BLaER1 treated with 17β-estradiol and CSF1 and Interleukin-3, amounts not matched to agents 10 nM and 100 nM (cell line): ENCODE results near the gene BCAS1.

Source experiments
- H3K27ac ChIP-seq, 11 experiments: shearing (Covaris generic); formaldehyde crosslinking; 2 replicates each; pipeline ENCODE4 v1.8.1; 2022
- H3K27me3 ChIP-seq, 11 experiments: shearing (Covaris generic); formaldehyde crosslinking; 2 replicates each; pipeline ENCODE4 v1.8.1; 2022
- H3K36me3 ChIP-seq, 11 experiments: shearing (Covaris generic); formaldehyde crosslinking; 2 replicates each; pipeline ENCODE4 v1.8.1; 2022
- H3K4me1 ChIP-seq, 10 experiments: shearing (Covaris generic); formaldehyde crosslinking; 2 replicates each; pipeline ENCODE4 v1.8.1; 2022
- H3K4me2 ChIP-seq, 11 experiments: shearing (Covaris generic); formaldehyde crosslinking; 2 replicates each; pipeline ENCODE4 v1.8.1; 2022
- H3K4me3 ChIP-seq, 10 experiments: shearing (Covaris generic); formaldehyde crosslinking; 2 replicates each; pipeline ENCODE4 v1.8.1; 2022
- H3K9ac ChIP-seq, 11 experiments: shearing (Covaris generic); formaldehyde crosslinking; 2 replicates each; pipeline ENCODE4 v1.8.1; 2022
- H3K9me3 ChIP-seq, 11 experiments: shearing (Covaris generic); formaldehyde crosslinking; replicated peaks in 1 of 11; 2 replicates each; pipeline ENCODE4 v1.8.1; 2022
- H4K20me1 ChIP-seq, 11 experiments: shearing (Covaris generic); formaldehyde crosslinking; 2 replicates each; pipeline ENCODE4 v1.8.1; 2022
- Cebpa-rat ChIP-seq, 11 experiments: shearing (Covaris generic); IDR thresholded peaks; 2 replicates each; pipeline ENCODE4 v1.8.1; 2022

BCAS1 gene

DNA sequence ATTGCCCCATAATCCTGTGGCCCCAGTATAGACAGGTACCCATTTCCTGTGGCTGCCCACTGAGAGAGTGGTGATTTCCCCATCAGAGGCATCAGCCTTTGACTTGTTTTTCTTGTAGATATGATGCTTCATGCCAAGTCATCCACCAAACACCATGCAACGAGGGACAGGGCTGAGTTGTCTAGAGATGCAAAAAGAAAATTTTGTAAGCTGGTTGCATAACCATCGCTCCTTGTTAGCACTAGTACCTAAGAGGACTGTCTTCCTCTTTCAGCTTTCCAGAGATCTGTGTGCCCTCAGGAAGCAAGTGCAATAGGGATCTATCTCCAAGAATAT, 166.8 kb downstream of the BCAS1 start:
- peak in 8 of 11 experiments; percentile 47 to 85 (median 66); a peak in 12 of 22 replicates for TF ChIP-seq Cebpa-rat (IDR thresholded peaks at IDR 0.05)

DNA sequence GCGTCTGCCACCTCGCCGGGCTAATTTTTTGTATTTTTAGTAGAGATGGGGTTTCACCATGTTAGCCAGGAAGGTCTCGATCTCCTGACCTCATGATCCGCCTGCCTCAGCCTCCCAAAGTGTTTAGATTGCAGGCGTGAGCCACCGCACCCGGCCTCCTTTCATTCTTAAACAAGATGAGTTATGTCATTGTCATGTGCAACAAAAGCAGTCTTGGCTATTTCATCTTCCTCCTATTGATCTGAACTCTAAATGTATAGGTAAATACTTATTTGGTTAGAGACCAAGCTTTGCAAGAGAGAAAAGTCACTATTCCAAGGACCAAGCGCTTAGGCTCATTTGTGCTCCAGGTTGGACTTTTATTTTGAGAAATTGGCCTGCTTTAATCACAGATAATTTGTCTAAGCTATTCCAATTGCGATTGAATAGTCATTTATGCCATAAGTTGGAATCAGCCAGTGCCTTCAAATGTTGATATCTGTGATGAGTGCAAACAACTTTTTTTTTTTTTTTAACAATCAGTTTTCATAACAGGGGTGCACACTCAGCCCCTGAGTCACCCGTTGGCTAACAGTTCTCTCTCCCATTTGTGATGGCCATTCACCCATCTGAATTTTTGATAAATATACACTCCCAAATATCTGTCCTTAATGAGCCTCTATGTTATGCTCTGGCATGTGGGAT, 167.3 kb downstream of the BCAS1 start:
- Histone ChIP-seq H3K4me3 (no peak overlapping the region), H4K20me1 (no peaks in the 10 kb centered on the region), H3K4me1 (peaks cover 91 to 100% (median 100%) of the 10 kb centered on the region in 10 experiments), H3K9me3 (no peaks in the 10 kb centered on the region), H3K36me3 (no peaks in the 10 kb centered on the region), H3K4me2 (peak overlapping the region; percentile 25 to 79 (median 65); a peak in 20 of 22 replicates), H3K27ac (peak overlapping the region in 9 of 11 experiments; percentile 50 to 87 (median 81); a peak in 15 of 22 replicates), H3K9ac (peak overlapping the region in 4 of 11 experiments; percentile 2 to 58 (median 19); a peak in 5 of 22 replicates), H3K27me3 (no peaks in the 10 kb centered on the region)
- TF ChIP-seq Cebpa-rat (IDR thresholded peaks at IDR 0.05), result no peak

More for the DNA sequence above, 166.8 kb downstream of the BCAS1 start:
- Histone ChIP-seq H3K4me2 (peak overlapping the region; percentile 25 to 79 (median 65); a peak in 20 of 22 replicates), H4K20me1 (no peaks in the 10 kb centered on the region), H3K9me3 (no peaks in the 10 kb centered on the region), H3K36me3 (no peaks in the 10 kb centered on the region), H3K4me1 (peaks cover 91 to 100% (median 100%) of the 10 kb centered on the region in 10 experiments), H3K27me3 (no peaks in the 10 kb centered on the region), H3K27ac (peak overlapping the region in 9 of 11 experiments; percentile 67 to 87 (median 81); a peak in 15 of 22 replicates), H3K4me3 (no peak overlapping the region), H3K9ac (peak overlapping the region in 5 of 11 experiments; percentile 9 to 58 (median 29); a peak in 6 of 22 replicates)

GRCh38 chr20:53901497-53902096, 168.8 kb downstream of the BCAS1 start:
- Histone ChIP-seq H4K20me1 (no peaks in the 10 kb centered on the region), H3K4me3 (no peak overlapping the region), H3K9ac (peak overlapping the region in 3 of 11 experiments; percentile 7 to 25 (median 15); a peak in 3 of 22 replicates), H3K27me3 (no peaks in the 10 kb centered on the region), H3K4me2 (peak overlapping the region; percentile 51 to 93 (median 75); a peak in 20 of 22 replicates), H3K36me3 (no peaks in the 10 kb centered on the region), H3K27ac (peak overlapping the region in 9 of 11 experiments; percentile 24 to 87 (median 82); a peak in 14 of 22 replicates), H3K4me1 (peaks cover 82 to 93% (median 89%) of the 10 kb centered on the region in 10 experiments), H3K9me3 (no peaks in the 10 kb centered on the region)
- TF ChIP-seq Cebpa-rat (IDR thresholded peaks at IDR 0.05), result no peak

- TF ChIP-seq Cebpa-rat (IDR thresholded peaks at IDR 0.05), result no peak
- Histone ChIP-seq H3K4me2 (peak overlapping the region; percentile 42 to 93 (median 74)), H3K9ac (peak overlapping the region in 3 of 11 experiments; percentile 8 to 10 (median 10); a peak in 2 of 22 replicates), H3K27ac (peak overlapping the region in 9 of 11 experiments; percentile 24 to 87 (median 80); a peak in 16 of 22 replicates), H3K4me3 (no peak overlapping the region), H3K27me3 (no peaks in the 10 kb centered on the region), H3K36me3 (no peaks in the 10 kb centered on the region), H3K9me3 (no peaks in the 10 kb centered on the region), H3K4me1 (peaks cover 77 to 88% (median 83%) of the 10 kb centered on the region in 10 experiments), H4K20me1 (no peaks in the 10 kb centered on the region)
Measured at GRCh38 chr20:53901064-53901463, 169.3 kb downstream of the BCAS1 start.

DNA sequence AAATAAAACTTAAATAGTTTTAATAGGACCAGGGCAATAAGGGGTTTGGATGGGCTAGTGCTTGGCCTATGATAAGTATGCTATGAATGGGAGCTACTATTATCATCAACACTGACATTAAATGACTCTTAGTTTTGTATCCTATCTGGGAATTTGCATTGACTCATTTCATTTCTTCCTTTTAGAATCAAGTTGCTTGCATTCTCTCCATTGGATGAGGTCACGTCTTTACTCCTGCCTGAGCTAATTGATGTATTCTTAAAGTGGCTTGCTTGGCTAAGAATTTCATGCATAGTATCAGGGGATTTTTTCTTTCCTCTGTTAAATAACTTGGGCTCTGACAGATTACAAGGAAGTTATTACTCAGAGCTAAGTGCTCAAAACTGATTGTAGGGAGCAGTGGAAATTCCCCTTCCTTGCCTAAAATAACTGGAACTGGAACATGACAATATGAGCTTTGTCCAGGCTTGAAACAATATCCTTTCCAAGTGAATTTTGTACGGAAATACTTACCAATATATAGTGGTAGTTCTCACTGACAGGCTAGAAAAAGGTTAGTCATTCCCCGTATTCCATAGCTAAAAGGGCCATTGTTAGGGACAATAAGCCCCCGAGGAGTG, 169.9 kb downstream of the BCAS1 start:
- peaks cover 71 to 84% (median 80%) of the 10 kb centered on the region in 10 experiments for H3K4me1 ChIP-seq
- H3K27ac ChIP-seq, result peak overlapping the region in 10 of 11 experiments; percentile 19 to 87 (median 80); a peak in 17 of 22 replicates
- H3K9ac ChIP-seq, result peak overlapping the region in 2 of 11 experiments; percentile 8 to 10; a peak in 2 of 22 replicates
- H3K4me3 ChIP-seq, result no peak overlapping the region
- no peaks in the 10 kb centered on the region for H3K27me3 ChIP-seq
- TF ChIP-seq Cebpa-rat (IDR thresholded peaks at IDR 0.05), result no peak
- H4K20me1 ChIP-seq, result no peaks in the 10 kb centered on the region
- peak overlapping the region; percentile 42 to 93 (median 74) for H3K4me2 ChIP-seq
- H3K36me3 ChIP-seq, result no peaks in the 10 kb centered on the region
- H3K9me3 ChIP-seq, result no peaks in the 10 kb centered on the region

- H3K9ac ChIP-seq, result peak overlapping the region in 8 of 11 experiments; percentile 15 to 74 (median 56); a peak in 13 of 22 replicates
- H3K4me2 ChIP-seq, result peak overlapping the region; percentile 51 to 93 (median 75)
- no peak overlapping the region for H3K4me3 ChIP-seq
- H3K4me1 ChIP-seq, result peaks cover 64 to 84% (median 80%) of the 10 kb centered on the region in 10 experiments
- H3K9me3 ChIP-seq, result no peaks in the 10 kb centered on the region
- H3K27ac ChIP-seq, result peak overlapping the region in 10 of 11 experiments; percentile 39 to 87 (median 80); a peak in 19 of 22 replicates
- TF ChIP-seq Cebpa-rat (IDR thresholded peaks at IDR 0.05), result peak in 3 of 11 experiments; percentile 9 to 93 (median 29); a peak in 3 of 22 replicates
- no peaks in the 10 kb centered on the region for H3K36me3 ChIP-seq
- no peaks in the 10 kb centered on the region for H3K27me3 ChIP-seq
- H4K20me1 ChIP-seq, result no peaks in the 10 kb centered on the region
Measured at GRCh38 chr20:53899351-53900167, 170.8 kb downstream of the BCAS1 start.

- Histone ChIP-seq H3K27ac (peak overlapping the region in 7 of 11 experiments; percentile 40 to 87 (median 80); a peak in 13 of 22 replicates), H3K4me2 (peak overlapping the region in 10 of 11 experiments; percentile 57 to 93 (median 76); a peak in 20 of 22 replicates), H3K4me3 (no peak overlapping the region), H4K20me1 (no peaks in the 10 kb centered on the region), H3K9ac (peak overlapping the region in 3 of 11 experiments; percentile 9 to 74 (median 61); a peak in 4 of 22 replicates), H3K9me3 (no peaks in the 10 kb centered on the region), H3K4me1 (peaks cover 65 to 84% (median 80%) of the 10 kb centered on the region in 10 experiments), H3K36me3 (no peaks in the 10 kb centered on the region), H3K27me3 (no peaks in the 10 kb centered on the region)
- no peak for TF ChIP-seq Cebpa-rat (IDR thresholded peaks at IDR 0.05)
Measured at GRCh38 chr20:53898556-53898931, 171.8 kb downstream of the BCAS1 start.
